Choroid plexus epithelial cell (primary cell): ENCODE results near the gene NOP9.

Source experiments
- DNase-seq: peaks from one replicate; pipeline ENCODE4 v3.0.0-alpha.2; 2010; ENCODE audit warnings: low read depth
- H3K4me3 ChIP-seq: 2 replicates; pipeline ENCODE4 v1.5.1; 2011; ENCODE audit warnings: low read depth, mild to moderate bottlenecking, control low read depth, low read length, moderate library complexity
- TF ChIP-seq, protein P1 (sequence below): conservative IDR thresholded peaks from 2 replicates; pipeline ENCODE4 v1.5.1; 2011; ENCODE audit warnings: low read depth, mild to moderate bottlenecking, control low read depth, inconsistent platforms, low read length, moderate library complexity

The NOP9 gene

DNA sequence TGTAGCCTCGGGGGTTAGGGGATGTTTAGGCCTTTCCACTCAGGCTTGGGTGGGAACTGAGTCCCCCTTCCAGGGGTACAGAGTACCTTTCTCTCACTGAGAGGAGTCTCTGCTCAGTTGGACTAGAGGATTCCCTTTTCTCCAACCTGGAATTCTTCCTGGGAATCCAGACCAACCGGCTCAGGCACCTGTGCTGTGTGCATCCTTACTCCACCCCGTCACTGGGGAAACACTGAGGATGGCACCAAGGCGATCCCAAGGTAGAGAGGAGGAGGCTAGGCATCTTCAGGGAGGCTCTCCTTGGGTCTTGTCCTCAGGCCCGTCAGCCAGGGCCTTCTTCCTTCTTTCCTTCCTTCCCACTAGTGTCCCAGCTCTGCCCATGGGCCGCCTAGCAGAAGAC, 35.8 kb upstream of the NOP9 start:
- TF ChIP-seq, protein P1, sequence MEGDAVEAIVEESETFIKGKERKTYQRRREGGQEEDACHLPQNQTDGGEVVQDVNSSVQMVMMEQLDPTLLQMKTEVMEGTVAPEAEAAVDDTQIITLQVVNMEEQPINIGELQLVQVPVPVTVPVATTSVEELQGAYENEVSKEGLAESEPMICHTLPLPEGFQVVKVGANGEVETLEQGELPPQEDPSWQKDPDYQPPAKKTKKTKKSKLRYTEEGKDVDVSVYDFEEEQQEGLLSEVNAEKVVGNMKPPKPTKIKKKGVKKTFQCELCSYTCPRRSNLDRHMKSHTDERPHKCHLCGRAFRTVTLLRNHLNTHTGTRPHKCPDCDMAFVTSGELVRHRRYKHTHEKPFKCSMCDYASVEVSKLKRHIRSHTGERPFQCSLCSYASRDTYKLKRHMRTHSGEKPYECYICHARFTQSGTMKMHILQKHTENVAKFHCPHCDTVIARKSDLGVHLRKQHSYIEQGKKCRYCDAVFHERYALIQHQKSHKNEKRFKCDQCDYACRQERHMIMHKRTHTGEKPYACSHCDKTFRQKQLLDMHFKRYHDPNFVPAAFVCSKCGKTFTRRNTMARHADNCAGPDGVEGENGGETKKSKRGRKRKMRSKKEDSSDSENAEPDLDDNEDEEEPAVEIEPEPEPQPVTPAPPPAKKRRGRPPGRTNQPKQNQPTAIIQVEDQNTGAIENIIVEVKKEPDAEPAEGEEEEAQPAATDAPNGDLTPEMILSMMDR: no peak
- DNase-seq: no peak
- no peak overlapping the region for H3K4me3 ChIP-seq

DNA sequence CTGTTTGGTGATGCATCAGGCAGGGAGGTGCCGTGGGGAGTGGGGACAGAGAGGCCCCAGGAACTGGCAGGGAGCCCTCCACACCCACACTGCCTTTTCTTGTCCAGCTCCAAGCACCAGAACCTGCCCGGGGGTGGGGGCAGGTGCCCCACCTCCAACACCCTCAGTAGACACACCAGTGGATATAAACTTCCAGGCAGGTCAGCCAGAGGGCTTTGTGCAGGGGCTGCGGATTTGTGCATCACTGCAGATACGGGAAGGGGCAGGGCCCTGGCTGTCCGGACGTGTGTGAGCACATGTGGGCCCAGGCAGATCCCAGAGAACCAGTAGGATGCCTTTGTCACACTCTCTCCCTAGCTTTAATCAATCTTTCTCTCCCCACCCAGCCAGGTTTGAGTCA, 35.4 kb upstream of the NOP9 start:
- DNase-seq: no peak
- H3K4me3 ChIP-seq: no peak overlapping the region
- TF ChIP-seq, protein P1: no peak

DNA sequence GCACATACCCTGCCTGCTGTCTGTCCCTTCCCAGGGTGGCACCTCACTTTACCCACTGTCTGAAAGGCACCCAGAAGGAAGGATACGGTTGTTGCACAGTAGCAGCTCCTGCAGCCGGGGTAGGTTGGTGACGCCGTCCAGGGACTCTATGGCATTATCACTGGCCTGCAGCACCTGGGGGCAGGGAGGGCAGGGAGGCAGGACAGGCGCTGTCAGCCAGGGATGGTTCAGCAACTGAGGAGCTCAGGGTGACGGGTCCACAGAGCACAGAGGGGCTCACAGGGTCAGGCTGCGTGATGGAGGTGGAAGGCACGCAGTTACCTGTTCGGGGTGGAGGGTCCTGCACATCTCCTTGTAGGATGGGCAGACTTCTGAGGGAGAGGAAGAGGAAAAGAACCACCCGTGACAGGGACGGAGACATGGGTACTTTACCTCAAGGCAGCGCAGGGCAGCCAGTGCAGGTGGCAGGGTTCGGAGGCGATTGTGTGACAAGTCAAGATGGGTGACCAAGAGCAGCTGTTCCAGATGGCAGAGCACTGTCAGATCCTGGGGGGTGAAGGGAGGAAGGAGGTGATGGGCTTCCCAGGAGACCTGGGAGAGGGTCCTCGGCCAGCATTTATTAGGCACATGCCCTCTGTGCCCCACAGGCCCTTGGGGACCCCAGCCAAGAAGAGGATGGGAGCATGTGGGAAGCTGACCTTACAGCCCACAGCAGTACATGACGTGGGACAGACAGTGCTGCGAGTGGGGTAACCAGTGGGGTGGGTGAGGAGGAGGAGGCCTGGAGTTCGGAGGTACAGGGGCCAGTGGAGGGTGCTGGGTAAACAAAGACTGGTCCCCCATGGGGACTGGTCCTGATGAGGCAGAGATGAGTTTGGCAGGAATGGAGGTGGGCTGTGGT, 33.1 kb upstream of the NOP9 start:
- TF ChIP-seq, protein P1: no peak
- DNase-seq: no peak
- no peak overlapping the region for H3K4me3 ChIP-seq

DNA sequence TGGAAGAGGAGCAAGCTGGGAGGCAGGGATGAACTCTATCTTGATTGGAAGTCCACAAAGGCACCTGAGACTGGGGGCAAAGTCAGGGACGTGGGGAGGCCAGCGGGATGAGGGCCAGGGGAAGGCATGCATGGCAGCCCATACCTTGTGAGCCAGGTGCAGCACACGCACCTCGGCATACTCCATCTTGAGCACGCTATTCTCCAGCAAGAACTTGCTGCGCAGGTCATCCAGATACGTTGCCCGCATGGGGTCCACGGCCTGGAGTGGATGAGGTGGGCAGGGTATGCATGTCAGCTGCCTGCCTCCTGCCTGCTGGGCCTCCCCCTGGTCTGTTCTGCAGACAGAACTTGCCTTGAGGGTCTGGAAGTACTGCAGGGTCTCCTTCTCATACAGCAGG, 32.1 kb upstream of the NOP9 start:
- H3K4me3 ChIP-seq: no peak overlapping the region
- TF ChIP-seq, protein P1: no peak

DNA sequence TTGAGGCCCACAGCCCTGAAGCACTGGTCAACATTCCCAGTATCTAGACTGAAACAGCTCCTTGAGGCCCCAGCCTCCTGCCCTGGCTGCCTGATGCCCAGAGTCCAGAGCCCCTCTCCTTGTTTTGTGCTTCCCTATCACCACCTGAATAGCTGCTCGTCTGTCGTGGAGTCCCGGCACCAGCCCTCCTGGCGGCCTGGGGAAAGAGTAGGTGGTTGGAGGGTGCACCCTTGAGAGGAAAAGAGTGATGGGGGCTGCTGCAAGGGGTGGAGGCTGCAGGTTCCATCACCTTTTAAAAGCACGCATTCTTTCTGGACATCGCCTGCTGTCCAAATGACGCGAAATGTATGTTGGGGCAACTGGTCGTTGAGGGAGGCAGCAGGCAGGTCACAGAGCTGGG, 31.4 kb upstream of the NOP9 start:
- no peak for DNase-seq
- H3K4me3 ChIP-seq: no peak overlapping the region
- TF ChIP-seq, protein P1: no peak

More for the DNA sequence above, 32.1 kb upstream of the NOP9 start:
- DNase-seq: no peak

DNA sequence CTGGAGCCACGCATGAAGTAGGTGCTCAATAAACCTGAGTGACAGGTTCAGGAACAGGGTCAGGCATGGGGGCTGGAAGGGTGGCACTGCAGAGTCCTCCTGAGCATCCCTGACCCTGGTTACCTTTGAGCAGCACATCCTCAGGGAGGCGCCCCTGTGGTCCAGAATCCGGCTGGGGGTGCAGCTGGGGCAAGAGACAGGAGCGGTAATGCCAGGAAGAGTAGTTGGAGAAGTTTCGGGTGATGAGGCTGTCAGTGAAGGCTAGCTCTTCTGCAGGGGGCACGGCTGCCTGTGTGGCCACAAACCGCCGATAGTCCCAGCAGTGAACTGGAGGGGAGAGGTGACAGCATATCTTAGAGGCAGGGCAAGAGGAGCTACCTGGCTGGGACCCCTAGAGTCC, 30.3 kb upstream of the NOP9 start:
- no peak overlapping the region for H3K4me3 ChIP-seq
- DNase-seq: no peak
- TF ChIP-seq, protein P1: no peak
